ENCODE measurements around the gene SELENOP.
"Not testable (repeated sequence)": the region's sequence is repeated elsewhere in the genome, so short reads cannot be mapped to it uniquely, and the experiment has no call there.

Gene SELENOP, protein sequence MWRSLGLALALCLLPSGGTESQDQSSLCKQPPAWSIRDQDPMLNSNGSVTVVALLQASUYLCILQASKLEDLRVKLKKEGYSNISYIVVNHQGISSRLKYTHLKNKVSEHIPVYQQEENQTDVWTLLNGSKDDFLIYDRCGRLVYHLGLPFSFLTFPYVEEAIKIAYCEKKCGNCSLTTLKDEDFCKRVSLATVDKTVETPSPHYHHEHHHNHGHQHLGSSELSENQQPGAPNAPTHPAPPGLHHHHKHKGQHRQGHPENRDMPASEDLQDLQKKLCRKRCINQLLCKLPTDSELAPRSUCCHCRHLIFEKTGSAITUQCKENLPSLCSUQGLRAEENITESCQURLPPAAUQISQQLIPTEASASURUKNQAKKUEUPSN

DNA sequence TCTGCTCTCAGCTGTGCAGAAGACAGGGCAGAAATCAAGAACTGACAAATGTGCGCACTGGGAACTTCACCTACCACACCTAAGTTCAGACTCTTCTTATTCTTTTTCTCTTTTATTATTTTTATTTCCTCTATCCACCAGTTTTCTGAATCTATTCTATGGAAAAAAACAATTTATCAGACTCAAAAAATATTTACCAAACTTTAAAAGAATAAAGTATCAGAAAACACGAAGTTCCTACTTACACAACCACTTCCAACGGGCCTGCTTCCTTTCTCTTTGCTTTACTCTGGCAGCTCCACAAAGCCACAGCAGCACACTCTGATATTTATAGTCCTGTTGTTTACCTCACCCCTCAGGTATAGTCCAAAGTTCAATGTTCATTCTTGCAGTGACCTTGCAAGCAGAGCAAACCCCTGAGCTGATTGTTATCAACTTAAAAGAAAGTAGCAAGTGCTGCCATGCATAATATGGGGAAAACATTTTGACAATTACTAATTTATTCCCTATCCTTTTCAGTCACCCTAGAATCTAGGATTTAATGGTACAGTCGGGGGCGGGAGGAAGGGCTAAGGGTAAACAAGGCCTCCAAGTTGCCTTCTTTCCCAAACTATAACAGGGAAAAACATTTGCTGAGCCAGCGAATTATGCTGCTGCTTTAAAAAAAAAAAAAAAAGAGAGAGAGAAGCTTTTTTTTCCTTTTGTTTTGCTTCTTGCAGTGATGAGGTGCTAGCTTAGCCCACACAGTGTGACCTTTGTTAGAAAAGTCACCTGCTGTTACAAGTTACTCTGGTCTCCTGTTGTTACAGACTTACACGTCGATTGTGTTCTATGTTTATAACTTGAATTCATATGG, at the start of gene SELENOP:
Gene SELENOP (minus strand): TSS at position 302 of the 856 bp plus-strand sequence. CDS start 3,539 bp downstream, outside the sequence.
- peak; percentile 97 for DNase-seq

DNA sequence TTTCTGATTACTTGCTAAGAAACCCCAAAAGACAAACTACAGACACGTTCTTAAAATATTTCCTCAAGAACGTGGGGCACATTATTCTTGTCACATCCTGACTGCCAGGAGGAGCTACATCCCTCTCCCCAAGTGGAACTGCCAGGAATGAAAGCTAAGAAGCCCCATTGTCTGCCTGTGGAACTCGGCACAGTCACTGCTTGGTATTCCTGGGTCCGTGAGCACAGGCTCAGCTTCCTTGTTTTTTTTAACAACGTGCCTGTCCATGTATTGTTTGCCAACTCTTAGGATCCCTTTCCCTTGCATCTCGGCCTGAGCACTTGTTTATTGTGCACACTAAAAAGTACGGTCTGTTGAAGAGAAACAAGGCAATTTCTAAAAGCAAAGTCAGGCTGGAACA, 47.0 kb upstream of the SELENOP start:
- no peak for DNase-seq

DNA sequence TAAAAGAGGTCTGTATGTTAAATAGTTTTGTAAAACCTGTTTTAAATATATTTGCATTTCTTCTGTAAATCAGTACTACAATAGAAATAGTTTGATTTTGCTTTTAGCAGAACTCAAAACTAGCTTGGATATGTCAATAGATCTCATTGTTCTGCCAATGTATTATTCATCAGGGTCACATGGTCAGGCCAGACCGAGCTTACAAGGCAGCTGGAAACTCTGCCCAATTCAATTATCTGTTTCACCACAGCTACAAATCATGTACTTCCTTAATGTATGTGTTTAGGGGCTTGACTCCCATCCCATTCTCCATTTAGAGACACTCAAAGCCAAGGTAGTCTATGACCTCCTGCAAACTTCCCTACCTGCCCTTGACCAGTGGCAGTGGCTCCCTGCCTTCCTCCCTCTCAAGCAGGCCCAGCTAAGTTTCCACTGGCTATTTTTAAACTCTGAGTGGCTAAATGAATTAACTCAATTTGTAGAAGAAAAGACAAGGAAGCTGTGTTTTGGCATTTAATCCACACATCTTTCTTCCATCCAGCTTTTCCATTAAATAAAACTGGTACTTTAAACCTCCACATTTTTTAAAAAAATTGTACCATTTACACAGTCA, 46.4 kb upstream of the SELENOP start:
- no peak for DNase-seq

DNA sequence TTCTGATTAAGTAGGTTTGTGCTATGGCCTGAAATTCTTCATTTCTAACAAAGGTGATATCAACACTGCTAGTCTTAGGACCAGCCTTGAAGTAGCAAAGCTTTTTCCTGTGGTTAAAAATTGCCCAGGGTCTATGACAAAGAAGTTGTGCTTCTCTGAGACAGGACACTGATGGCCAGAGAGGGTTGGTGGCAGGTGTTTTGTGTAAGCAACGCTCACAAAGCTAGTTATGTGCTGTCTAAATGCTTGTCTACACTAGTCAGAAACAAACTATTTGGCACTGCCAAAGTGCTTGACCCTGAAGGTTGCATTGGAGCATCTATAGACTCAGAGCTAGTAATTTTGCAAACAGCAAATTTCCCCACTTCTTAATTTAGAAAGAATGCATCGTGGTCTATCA, 44.1 kb upstream of the SELENOP start:
- DNase-seq: no peak

DNA sequence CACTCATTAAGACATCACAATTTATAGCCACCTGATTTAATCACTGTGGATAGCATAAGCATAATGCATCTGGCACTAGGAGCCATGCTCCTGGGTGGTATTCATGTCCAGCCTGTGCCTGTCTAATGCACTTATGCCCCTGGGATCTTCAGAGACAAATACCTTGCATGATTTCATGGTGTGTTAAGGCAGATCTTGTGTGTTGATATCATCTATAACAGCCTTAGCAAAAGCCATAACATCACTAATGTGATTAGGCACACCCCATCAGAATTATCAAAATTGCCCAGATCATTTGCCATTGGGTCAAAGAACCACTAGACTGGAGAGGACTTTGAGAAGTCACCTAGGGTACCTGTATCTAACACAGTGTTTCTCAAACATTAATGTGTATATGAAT, 43.7 kb upstream of the SELENOP start:
- DNase-seq: no peak

DNA sequence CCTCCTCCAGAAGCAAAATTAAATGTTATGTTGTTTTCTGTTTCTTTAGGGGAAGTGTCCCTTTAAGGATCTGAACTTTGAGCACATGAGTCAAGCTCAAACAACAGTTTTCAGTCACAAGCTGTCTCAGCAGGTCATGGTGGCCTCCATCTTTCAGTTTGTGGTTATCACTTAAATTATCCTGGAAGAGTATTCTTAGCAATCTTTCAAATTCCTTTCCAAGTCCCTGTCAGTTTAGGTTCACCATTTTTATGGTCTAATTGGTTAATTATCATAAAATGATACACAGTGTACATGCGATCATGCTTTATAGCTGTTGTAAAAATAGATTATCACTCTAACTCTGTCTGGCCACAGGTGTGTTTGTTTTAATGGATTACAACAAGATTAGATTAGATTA, 43.1 kb upstream of the SELENOP start:
- no peak for DNase-seq

DNA sequence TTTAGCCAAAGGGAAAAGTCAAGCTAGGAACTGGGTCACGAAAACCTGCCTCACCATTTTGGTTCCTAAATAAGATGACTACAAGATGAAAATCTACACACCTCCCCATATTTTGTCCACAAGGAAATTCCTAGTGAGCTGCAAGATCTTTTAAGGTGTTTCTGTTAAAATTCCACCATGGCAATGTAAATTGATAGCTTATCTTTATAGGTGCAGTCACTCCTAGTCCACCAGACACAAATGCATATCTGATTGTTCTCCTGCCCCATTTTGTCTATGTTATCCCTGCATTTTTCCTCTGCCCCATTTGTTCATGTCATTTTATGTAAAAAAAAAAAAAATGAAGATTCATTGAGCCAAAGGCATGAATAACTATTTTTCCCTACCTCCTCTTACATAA, 41.1 kb upstream of the SELENOP start:
- DNase-seq: no peak

DNA sequence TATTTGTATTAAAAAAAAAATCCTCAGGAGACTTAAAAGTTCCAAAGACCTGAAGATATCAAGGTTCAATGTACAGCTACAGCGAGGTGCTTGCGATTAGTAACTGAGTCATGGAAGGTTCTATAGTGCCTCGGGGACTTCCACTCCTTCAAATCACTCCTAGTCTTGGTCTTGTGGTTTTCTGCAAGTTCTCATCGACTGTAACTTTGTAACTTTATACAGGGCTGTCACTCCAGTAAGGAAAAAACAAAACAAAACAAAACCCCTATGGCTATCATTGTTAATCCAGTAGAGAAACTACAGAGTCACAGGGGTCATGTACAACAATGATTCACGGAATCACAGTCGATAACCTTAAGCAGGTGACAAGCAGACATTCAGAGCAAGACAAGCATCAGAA, 39.8 kb upstream of the SELENOP start:
- no peak for DNase-seq

DNA sequence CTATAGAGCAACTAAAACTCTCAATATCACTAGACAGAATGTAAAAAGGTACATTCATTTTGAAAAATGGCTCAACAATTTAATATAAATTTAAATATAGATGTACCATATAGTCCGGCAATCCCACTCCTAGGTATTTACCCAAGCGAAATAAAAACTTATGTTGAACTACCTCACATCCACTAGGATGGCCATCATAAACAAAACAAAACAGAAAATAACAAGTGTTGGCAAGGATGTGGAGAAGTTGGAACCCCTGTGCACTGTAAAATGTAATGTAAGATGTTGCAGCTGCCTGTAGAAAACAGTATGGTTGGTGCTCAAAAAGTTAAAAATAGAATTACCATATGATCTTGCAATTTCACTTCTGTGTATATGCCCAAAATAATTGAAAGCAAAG, 36.9 kb upstream of the SELENOP start:
- DNase-seq: no peak

DNA sequence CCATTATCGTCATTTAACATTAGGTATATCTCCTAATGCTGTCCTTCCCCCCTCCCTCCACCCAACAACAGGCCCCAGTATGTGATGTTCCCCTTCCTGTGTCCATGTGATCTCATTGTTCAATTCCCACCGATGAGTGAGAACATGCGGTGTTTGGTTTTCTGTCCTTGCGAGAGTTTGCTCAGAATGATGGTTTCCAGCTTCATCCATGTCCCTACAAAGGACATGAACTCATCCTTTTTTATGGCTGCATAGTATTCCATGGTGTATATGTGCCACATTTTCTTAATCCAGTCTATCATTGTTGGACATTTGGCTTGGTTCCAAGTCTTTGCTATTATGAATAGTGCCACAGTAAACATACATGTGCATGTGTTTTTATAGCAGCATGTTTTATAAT, 32.7 kb upstream of the SELENOP start:
- DNase-seq: not testable (repeated sequence)

DNA sequence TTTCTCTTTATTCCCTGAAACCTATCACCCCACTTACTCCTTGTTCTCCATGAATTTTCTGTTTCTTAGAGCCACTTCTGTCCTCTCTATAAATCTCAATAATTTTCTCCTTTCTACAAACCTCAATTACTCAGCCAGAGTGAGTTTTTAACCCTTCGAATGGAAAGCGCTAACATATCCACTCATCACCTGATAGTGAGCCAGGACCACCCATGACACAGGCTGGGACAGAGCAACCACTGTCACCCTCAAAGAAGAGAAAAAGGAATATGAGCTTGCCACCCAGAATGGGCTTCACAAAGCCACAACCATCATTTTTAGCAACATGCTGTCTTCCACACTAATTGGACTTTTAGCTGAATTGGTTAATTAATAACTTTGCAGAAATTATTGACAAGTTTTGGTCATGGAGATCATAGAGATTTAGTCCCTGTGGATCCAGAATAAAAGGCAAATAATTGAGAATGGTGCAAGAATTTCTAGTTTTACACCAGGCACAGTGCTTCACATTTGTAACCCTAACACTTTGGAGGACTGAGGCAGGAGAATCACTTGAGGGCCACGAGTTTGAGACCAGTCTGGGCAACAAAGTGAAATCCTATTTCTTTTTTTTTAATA, 32.1 kb upstream of the SELENOP start:
- DNase-seq: no peak

DNA sequence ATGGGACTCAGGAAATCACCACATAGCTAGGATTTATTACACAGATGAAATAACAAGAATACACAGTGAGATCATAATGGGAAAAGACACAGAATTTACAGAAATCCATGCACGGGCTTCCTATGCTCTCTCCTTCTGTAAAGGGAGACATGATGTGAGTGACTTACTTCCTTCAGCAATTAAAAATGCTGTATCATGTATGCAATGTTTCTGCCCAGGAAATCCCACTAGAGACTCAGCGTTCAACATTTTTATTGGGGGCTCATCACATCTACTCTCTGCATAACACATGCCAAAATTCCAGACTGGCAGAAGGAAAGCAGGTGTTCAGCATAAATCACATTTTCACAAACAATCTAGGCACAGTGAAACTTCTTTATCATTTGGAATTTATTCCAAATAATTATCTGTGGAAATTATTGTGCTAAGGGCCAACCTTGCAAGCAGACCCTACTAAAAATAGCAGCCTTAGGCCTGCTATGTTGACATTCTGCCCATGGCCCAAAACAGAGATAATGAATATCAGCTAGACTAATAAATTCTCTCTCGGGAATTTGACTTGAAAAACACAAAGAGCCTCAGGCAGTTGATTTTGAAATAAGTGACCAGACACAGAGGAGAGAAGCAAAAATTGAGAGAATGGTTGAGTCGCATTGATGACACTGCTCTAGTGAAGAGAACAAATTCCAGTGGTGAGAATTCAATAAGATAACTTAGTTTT, 31.4 kb upstream of the SELENOP start:
- DNase-seq: no peak

DNA sequence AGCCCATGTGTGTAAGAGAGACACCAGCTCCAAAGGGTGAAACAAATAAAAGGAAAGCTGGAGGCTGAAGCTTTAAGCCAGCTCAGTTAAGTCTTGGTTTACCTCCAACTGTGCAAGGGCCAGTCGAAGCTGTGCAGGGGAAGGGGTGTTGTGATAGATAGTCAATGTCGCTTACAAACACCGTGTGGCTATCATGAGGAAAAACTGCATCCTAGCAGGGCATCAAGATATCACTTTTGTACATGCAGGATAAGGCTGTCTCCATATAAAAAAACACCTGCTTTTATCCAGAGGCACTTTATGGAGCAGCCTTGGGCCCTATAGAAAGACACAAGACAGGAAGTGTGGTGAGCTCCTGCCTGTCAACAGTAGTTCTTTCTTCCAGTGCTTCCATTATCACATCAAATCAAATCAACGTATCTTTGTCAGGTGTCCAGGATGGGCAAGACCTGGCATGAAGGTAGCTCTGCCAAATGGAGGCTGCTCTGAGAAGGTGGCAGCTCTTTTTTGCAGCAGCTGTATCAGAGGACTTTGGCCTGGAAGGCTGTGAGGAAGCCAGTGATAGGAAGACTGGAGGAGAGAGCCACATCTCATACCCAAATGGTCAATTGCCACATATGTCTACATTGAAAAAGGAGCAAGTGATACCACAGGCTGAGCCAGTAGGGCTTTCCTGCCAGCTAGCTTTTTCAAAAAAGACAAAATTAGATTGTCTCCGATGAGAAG, 29.3 kb upstream of the SELENOP start:
- no peak for DNase-seq

DNA sequence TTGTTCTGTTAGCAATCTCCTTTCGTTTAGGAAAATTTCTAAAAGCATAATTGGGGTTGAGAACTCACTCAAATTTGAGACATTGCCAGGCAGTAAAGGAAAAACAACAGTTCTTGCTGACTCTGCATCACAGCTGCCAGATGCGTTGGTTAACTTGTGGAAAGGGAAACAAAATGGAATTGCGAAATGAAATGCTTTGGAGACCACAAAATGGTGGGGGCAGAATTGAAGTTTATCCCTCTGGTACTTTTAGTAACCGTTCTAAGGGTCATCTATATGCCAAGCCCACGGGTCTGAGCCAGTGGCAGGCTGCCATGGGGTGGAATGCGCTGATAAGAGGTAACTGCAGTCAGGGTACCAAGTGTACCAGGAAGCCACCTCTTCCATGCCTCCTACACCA, 28.6 kb upstream of the SELENOP start:
- DNase-seq: no peak

DNA sequence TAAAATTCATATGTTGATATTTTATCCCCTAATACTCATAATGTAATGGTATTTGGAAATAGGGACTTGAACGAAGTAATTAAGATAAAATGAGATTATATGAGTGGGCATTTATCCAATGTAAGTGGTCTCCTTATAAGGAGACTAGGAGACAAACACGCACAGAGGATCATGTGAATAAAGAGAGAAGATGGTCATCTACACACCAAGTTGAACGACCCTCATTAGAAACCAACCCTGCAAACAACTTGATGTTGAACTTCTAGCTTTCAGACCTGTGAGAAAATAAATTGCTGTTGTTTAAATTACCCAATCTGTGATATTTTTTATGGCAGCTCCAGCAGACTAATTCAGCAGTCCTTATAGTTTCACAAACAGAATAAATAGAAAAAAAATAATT, 27.5 kb upstream of the SELENOP start:
- no peak for DNase-seq

DNA sequence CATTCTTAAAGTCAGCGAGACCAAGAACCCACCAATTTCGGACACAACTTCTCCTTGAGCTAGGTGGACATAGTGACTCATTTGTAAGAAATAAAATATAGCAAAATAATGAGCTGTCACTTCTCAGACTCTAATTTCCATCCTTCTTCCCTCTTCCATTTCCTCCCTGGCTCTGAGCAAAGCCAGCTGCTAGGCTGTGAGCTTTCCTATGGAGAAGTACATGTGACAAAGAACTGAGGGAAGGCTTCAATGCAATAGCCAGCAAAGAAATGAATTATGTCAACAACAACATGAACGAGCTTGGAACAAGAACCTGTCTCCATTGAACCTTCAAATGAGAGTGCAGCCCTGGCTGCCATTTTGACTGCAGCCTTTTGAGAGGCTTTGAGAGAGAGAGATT, 25.9 kb upstream of the SELENOP start:
- DNase-seq: no peak

DNA sequence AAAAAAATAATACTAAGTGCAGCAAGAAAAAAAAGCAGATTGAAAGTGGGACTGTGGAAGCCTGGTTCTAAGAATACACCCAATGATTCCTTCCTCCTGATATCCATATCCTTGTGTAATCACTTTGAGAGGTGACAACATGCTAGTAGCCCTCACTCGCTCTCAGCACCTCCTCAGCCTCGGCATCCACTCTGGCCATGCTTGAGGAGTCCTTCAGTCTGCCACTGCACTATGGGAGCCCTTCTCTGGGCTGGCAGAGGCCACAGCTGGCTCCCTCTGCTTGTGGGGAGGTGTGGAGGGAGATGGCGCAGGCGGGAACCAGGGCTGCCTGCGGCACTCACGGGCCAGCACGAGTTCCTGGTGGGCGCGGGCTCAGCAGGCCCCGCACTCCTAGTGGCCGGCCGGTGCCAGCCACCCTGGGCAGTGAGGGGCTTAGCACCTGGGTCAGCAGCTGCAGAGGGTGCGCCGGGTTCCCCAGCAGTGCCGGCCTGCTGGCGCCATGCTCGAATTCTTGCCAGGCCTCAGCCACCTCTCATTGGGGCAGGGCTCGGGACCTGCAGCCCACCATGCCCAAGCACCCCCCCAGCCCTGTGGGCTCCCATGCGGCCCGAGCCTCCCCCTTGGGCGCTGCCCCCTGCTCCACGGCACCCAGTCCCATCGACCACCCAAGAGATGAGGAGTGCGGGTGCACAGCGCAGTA, 24.5 kb upstream of the SELENOP start:
- no peak for DNase-seq

DNA sequence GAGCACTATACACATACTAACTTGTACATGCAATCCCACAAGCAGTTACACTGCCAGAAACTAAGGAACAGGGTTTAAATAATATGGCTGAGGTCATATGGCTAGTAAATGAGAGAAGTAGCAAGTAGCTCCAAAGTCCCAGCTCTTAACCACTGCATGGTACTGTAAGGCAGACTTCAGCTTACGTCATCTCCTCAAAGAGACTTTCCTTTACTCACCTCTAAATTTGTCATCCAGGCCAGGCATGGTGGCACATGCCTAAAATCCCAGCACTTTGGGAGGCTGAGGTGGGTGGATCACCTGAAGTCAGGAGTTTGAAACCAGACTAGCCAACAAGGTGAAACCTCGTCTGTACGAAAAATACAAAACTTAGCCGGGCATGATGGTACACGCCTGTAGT, 20.4 kb upstream of the SELENOP start:
- no peak for DNase-seq

DNA sequence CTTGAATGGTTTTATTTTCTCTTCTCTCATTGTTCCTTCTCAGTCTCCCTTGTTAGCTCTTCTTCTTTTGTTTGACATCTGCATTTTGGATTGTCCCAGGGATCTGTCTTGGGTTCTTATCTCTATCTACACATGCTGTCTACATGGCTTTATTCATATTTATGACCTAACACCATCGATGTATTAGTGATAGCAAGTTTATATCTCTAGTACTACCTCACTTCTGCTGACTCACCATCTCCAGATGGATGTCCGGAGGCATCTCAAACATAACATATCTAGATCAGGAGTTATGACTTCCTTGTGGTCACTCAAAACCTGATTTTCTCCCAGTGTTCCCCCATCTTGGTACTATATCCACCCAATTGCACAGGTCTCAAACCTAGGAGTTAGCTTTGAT, 19.2 kb upstream of the SELENOP start:
- no peak for DNase-seq

DNA sequence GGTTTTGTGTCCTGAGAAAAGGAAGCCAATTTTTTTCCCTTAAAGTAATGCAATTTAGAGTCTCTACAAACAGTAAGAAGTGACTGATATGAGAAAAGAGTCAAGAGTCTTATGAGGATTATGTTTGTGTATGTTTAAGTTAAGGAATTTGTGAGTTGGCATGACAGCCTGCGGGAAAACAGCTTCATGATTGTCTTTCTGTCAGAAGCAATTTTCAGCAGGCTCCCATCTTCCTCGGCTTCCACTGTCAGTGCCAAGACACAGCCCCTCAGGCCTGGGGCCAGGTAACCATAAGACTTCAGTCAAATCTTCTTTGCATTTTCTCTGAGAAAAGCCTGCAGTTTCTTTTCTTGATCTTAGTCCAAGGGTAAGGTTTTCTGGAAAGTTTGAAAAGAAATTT, 17.0 kb upstream of the SELENOP start:
- no peak for DNase-seq

DNA sequence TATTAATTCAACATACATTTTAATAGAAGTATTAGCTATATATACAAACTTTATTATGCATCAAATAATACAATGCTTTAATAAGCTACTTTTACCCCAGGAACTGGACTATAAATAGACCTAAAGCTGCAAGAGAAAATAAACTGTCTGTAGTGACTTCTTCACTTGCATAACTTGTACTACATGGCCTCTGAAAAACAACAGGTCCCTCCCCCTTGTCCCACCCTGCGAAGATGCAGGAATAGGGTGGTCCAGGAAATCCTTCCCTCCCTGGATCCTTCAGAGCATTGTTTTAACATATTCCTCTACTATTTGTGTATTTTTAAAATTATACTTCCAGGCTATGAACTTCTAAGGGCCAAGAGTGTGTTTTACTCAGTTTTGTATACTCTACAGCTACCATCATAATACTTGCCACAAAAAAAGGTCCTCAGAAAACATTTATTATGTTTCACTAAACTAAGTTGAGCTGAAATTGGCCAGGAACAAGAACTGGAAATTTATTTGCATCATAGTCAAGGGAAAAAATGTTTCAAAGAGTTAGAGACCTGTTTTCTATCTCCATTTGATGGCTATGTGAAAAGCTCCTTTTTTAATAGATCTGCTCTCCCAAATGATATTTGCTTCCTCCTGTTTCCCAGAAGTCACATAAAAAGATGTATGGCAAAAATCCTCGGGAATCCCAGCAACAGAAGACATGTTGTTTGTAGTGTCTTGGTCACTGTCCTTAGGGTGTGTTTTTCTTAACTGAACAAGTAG, 15.2 kb upstream of the SELENOP start:
- no peak for DNase-seq
